HepG2 (cell line): Measurements from ENCODE around the gene ARHGAP26. TPM values are rescaled to one million over a fixed set of nuclear protein-coding genes. Genes with fewer than 3 reads are reported as not detected.

ENCODE experiments used
- ATAC-seq: fragments of 200-7000 bp; cut with Tn5 transposase; 3 replicates; pipeline ENCODE4 v1.9.1; 2020; ENCODE audit warnings: mild to moderate bottlenecking, moderate library complexity
- BruUV-seq: library from RNA; stranded (reverse); fragments of 400-500 nt; replicated peaks from 2 replicates; lab custom pipeline; 2021; lab: Mats Ljungman, UMichigan
- CTCF ChIA-PET: fragments of 300-600 bp; formaldehyde crosslinking; extraction: SDS; loops from one replicate; lab custom pipeline; 2021; ENCODE audit warnings: low total read pairs, inconsistent platforms, low intra/inter-chr PET ratio; lab: Yijun Ruan, JAX
- POLR2A ChIA-PET: fragments of 350-600 bp; sonication (Branson Sonifier 250); formaldehyde crosslinking; loops from one replicate; lab custom pipeline; 2020; ENCODE audit warnings: antibody characterized with exemption, inconsistent platforms; lab: Yijun Ruan, JAX
- DNase-seq: peaks from one replicate; pipeline ENCODE4 v3.0.0-alpha.2; 2015; ENCODE audit warnings: low spot score
- FAIRE-seq: peaks from 3 replicates; lab custom pipeline; 2011; peaks lifted over from hg19 to GRCh38; lab: Jason Lieb, UNC
- H2AFZ ChIP-seq: one replicate; pipeline ENCODE4 v1.6.1; 2011; ENCODE audit warnings: low read length, inconsistent platforms
- H3K27ac ChIP-seq: fragments of 300-600 bp; 3 replicates; pipeline ENCODE4 v1.8.0; 2011; ENCODE audit warnings: mixed run types, mild to moderate bottlenecking, mixed read lengths, low read length, inconsistent platforms; ENCODE audit not compliant: insufficient read depth; ENCODE audit errors: extremely low read length
- H3K27me3 ChIP-seq, 2 experiments: fragments of 200-600 bp in 1 of 2; 2 replicates in 1 of 2; 3 replicates in 1 of 2; pipeline versions ENCODE4 v1.6.0 to v1.8.0; 2011; ENCODE audit warnings: low read length in 2 of 2, mild to moderate bottlenecking in 2 of 2, moderate library complexity in 2 of 2, inconsistent platforms in 1 of 2; ENCODE audit not compliant: insufficient read depth in 2 of 2, control insufficient read depth in 1 of 2
- H3K36me3 ChIP-seq, 2 experiments: fragments of 200-600 bp in 1 of 2; replicated peaks in 1 of 2; 2 replicates in 1 of 2; 3 replicates in 1 of 2; pipeline versions ENCODE4 v1.5.1 to v1.8.0; 2011; ENCODE audit warnings: low read length in 2 of 2, inconsistent platforms in 1 of 2; ENCODE audit not compliant: insufficient read depth in 2 of 2, control insufficient read depth in 1 of 2
- H3K4me1 ChIP-seq: 2 replicates; pipeline ENCODE4 v1.5.1; 2012; ENCODE audit warnings: low read length, inconsistent platforms; ENCODE audit not compliant: insufficient read depth
- H3K4me2 ChIP-seq: 2 replicates; pipeline ENCODE4 v1.6.0; 2011; ENCODE audit warnings: low read depth, low read length, inconsistent platforms
- H3K4me3 ChIP-seq, 3 experiments: fragments of 200-600 bp in 1 of 3; sonication (generic), shearing (Covaris generic) in 1 of 3; replicated peaks in 1 of 3; 2 replicates each; pipeline ENCODE4 v1.5.1; 2011 to 2016; ENCODE audit warnings: low read length in 3 of 3, inconsistent platforms in 2 of 3, low read depth in 2 of 3, mild to moderate bottlenecking in 2 of 3, control low read depth in 1 of 3, mixed read lengths in 1 of 3; ENCODE audit not compliant: insufficient read depth in 1 of 3
- H3K79me2 ChIP-seq: one replicate; pipeline ENCODE4 v1.6.1; 2011; ENCODE audit warnings: low read length, inconsistent platforms; ENCODE audit not compliant: insufficient read depth
- H3K9ac ChIP-seq: 2 replicates; pipeline ENCODE4 v1.6.0; 2011; ENCODE audit warnings: mild to moderate bottlenecking, low read depth, low read length, inconsistent platforms; ENCODE audit not compliant: insufficient read depth
- H3K9me3 ChIP-seq: 2 replicates; pipeline ENCODE4 v1.5.1; 2012; ENCODE audit warnings: mild to moderate bottlenecking, low read length
- H4K20me1 ChIP-seq: 2 replicates; pipeline ENCODE4 v1.6.0; 2011; ENCODE audit warnings: inconsistent platforms, mild to moderate bottlenecking, low read length, moderate library complexity; ENCODE audit not compliant: insufficient read depth
- BCL3 ChIP-seq: sonication (generic); formaldehyde crosslinking; IDR thresholded peaks from 2 replicates; pipeline ENCODE4 v1.5.1; 2020; ENCODE audit warnings: mild to moderate bottlenecking, missing genetic modification reagents, moderate library complexity
- DZIP1 ChIP-seq: sonication (generic); formaldehyde crosslinking; IDR thresholded peaks from 2 replicates; pipeline ENCODE4 v1.5.0; 2020; ENCODE audit warnings: mild to moderate bottlenecking, missing genetic modification reagents
- ETV5 ChIP-seq: IDR thresholded peaks from 2 replicates; pipeline ENCODE4 v1.6.1; 2018; ENCODE audit warnings: missing biosample characterization, missing genetic modification reagents, inconsistent platforms, borderline replicate concordance
- POLR2AphosphoS2 ChIP-seq: IDR thresholded peaks from 2 replicates; pipeline ENCODE4 v1.6.1; 2011; ENCODE audit warnings: low read depth, low read length, improper control_type of control experiment
- SNAPC4 ChIP-seq: sonication (generic); formaldehyde crosslinking; IDR thresholded peaks from 2 replicates; pipeline ENCODE4 v1.4.0; 2020; ENCODE audit warnings: mild to moderate bottlenecking, missing genetic modification reagents
- ZGPAT ChIP-seq: IDR thresholded peaks from 2 replicates; pipeline ENCODE4 v1.6.1; 2016; ENCODE audit warnings: mild to moderate bottlenecking
- ZNF629 ChIP-seq: sonication (generic); formaldehyde crosslinking; conservative IDR thresholded peaks from 2 replicates; pipeline ENCODE4 v1.5.0; 2020; ENCODE audit warnings: missing genetic modification reagents
- WGBS: methylation state at CpG from one replicate; pipeline ENCODE4 v1.1.6; 2017; ENCODE audit warnings: low lambda C conversion rate; 5-methylcytosine and 5-hydroxymethylcytosine counted together
- in situ Hi-C: cut with HindIII; loops from 2 replicates; pipeline ENCODE4 v1.10.0; 2017; ENCODE audit warnings: low pct_unique_long_range_greater_than_20kb; ENCODE audit not compliant: extremely low pct_ligation_motif_present
- intact Hi-C: fragments of 100-400 bp; cut with micrococcal nuclease; formaldehyde crosslinking; loops from one replicate; pipeline ENCODE4 v1.10.0; 2022; ENCODE audit not compliant: unreplicated experiment
- polyA plus RNA-seq, 8 experiments: library from polyadenylated mRNA; depleted of rRNA in 3 of 8; stranded (reverse) in 7 of 8; unstranded in 1 of 8; fragments of >200 nt; fragmentation: Illumina TruSeq in 4 of 8; extraction: Trizol in 4 of 8; gene quantifications; 2 replicates each; pipeline versions ENCODE4 v1.2.1 to v1.2.3, GENCODE V29; 2011 to 2016; ENCODE audit warnings: low read depth in 4 of 8, missing spikeins in 1 of 8, mixed read lengths in 1 of 8; ENCODE audit not compliant: insufficient read depth in 1 of 8
- total RNA-seq, 5 experiments: library from RNA; depleted of rRNA; stranded (reverse); fragments of >200 nt; fragmentation: Illumina TruSeq; extraction: Trizol; gene quantifications; 2 replicates each; pipeline ENCODE4 v1.2.3, GENCODE V29; 2016; ENCODE audit warnings: low read depth in 1 of 5

Gene ARHGAP26
- total and polyA plus RNA-seq, 2 of the 13 experiments (the other 11 are each of a cell fraction or from before 2014, with no cell fraction given), result 9.6 to 18.2 TPM

- no peaks in the 10 kb centered on the region for H4K20me1 ChIP-seq
- intact Hi-C loops (no loop called here), in situ Hi-C loops (no loop called here)
- 91% methylated on average over 4 of the region's 4 CpGs for WGBS
- H3K4me1 ChIP-seq, result no peaks in the 10 kb centered on the region
- no peak overlapping the region for H3K4me3 ChIP-seq
- ChIA-PET CTCF (no interaction called here), POLR2A (no interaction called here)
- H3K79me2 ChIP-seq, result no peaks in the 10 kb centered on the region
- no peak for FAIRE-seq
- no peaks in the 10 kb centered on the region for H3K9me3 ChIP-seq
- no TSS peak for BruUV-seq
- no peak for TF ChIP-seq POLR2AphosphoS2
- TF ChIP-seq ZNF629 (CRISPR knock-in tag), result no peak
- no peak for TF ChIP-seq DZIP1
- no peak for TF ChIP-seq ZGPAT (CRISPR knock-in tag)
- TF ChIP-seq SNAPC4 (CRISPR knock-in tag), result no peak
- no peak for TF ChIP-seq ETV5 (CRISPR knock-in tag)
- no peak for TF ChIP-seq BCL3 (CRISPR knock-in tag)
- H3K27ac ChIP-seq, result no peak overlapping the region
- ATAC-seq, result no peak
- no peak for DNase-seq
- peaks cover 0 to 9% of the 10 kb centered on the region in 2 experiments; a peak in 1 of 5 replicates for H3K36me3 ChIP-seq
- H3K9ac ChIP-seq, result no peak overlapping the region
- no peak overlapping the region for H3K4me2 ChIP-seq
- no peak overlapping the region for H2AFZ ChIP-seq
- no peaks in the 10 kb centered on the region for H3K27me3 ChIP-seq
Measured at GRCh38 chr5:143116814-143117213, 346.6 kb downstream of the ARHGAP26 start.
